ENCODE measurements around the gene ANO6.
"Not testable (repeated sequence)": the region's sequence is repeated elsewhere in the genome, so short reads cannot be mapped to it uniquely, and the experiment has no call there.

The ANO6 gene

GRCh38 chr12:45215419-45216229 lies at the start of gene ANO6:
Gene ANO6 (plus strand): TSS chr12:45216095. CDS start chr12:45216322, 227 bp downstream.
- DNase-seq, result peak; percentile 89 to 91

- DNase-seq, result no peak
These were observed 46.9 kb upstream of the ANO6 start for GRCh38 chr12:45168976-45169375.

GRCh38 chr12:45170456-45171042 lies 45.3 kb upstream of the ANO6 start:
- peak; percentile 65 to 79 for DNase-seq

GRCh38 chr12:45173293-45173692 lies 42.6 kb upstream of the ANO6 start:
- DNase-seq, result not testable (repeated sequence)

- DNase-seq, result no peak
These were observed 41.3 kb upstream of the ANO6 start for GRCh38 chr12:45174595-45174994.

- DNase-seq, result no peak
These were observed 37.1 kb upstream of the ANO6 start for GRCh38 chr12:45178771-45179170.

GRCh38 chr12:45182511-45182910 lies 33.4 kb upstream of the ANO6 start:
- no peak for DNase-seq

GRCh38 chr12:45183246-45183645 lies 32.6 kb upstream of the ANO6 start:
- no peak for DNase-seq

- DNase-seq, result no peak
These were observed 31.5 kb upstream of the ANO6 start for GRCh38 chr12:45184147-45184963.

GRCh38 chr12:45186762-45187161 lies 29.1 kb upstream of the ANO6 start:
- no peak for DNase-seq

GRCh38 chr12:45189766-45190403 lies 26.0 kb upstream of the ANO6 start:
- DNase-seq, result no peak

GRCh38 chr12:45191239-45191638 lies 24.7 kb upstream of the ANO6 start:
- DNase-seq, result no peak

- no peak for DNase-seq
These were observed 23.2 kb upstream of the ANO6 start for GRCh38 chr12:45192707-45193106.

GRCh38 chr12:45200491-45201043 lies 15.3 kb upstream of the ANO6 start:
- no peak for DNase-seq

GRCh38 chr12:45203767-45204166 lies 12.1 kb upstream of the ANO6 start:
- DNase-seq, result no peak

- no peak for DNase-seq
These were observed 11.1 kb upstream of the ANO6 start for GRCh38 chr12:45204757-45205156.

- DNase-seq, result no peak
These were observed 10.6 kb upstream of the ANO6 start for GRCh38 chr12:45205165-45205825.

- DNase-seq, result no peak
These were observed 7.0 kb upstream of the ANO6 start for GRCh38 chr12:45208604-45209487.

GRCh38 chr12:45209784-45210183 lies 6.1 kb upstream of the ANO6 start:
- DNase-seq, result no peak

- no peak for DNase-seq
These were observed 3.8 kb upstream of the ANO6 start for GRCh38 chr12:45212064-45212463.

GRCh38 chr12:45213107-45213506 lies 2.8 kb upstream of the ANO6 start:
- DNase-seq, result no peak

Measured in NCI-H2081 (cell line).